GM18907 (cell line): ENCODE measurements around the gene ATOSB.
"Not testable (repeated sequence)": the region's sequence is repeated elsewhere in the genome, so short reads cannot be mapped to it uniquely, and the experiment has no call there.

Source experiments
- ATAC-seq: cut with Tn5 transposase; IDR thresholded peaks from one replicate; pipeline ENCODE4 v1.9.1; 2021; ENCODE audit warnings: mild to moderate bottlenecking, moderate library complexity; ENCODE audit not compliant: unreplicated experiment

ATOSB gene

GRCh38 chr9:35115680-35116538 is at the start of gene ATOSB:
Gene ATOSB, minus strand, starts transcription at chr9:35115862. Its CDS starts 7,588 bp downstream, at chr9:35108274.
- ATAC-seq: peak; percentile 60

- no peak for ATAC-seq
Observed at GRCh38 chr9:35164711-35165110, 49.0 kb upstream of the ATOSB start.

- no peak for ATAC-seq
Observed at GRCh38 chr9:35163413-35163812, 47.8 kb upstream of the ATOSB start.

GRCh38 chr9:35162605-35163315 is 47.1 kb upstream of the ATOSB start:
- no peak for ATAC-seq

- ATAC-seq: peak; percentile 67
Observed at GRCh38 chr9:35161713-35162604, 46.3 kb upstream of the ATOSB start, which contains the start of gene UNC13B. Gene UNC13B, plus strand, starts transcription at chr9:35162009. Its CDS starts 275 bp downstream, at chr9:35162284.

GRCh38 chr9:35158501-35159280 is 43.0 kb upstream of the ATOSB start:
- peak; percentile 38 for ATAC-seq

GRCh38 chr9:35157836-35158235 is 42.2 kb upstream of the ATOSB start:
- ATAC-seq: not testable (repeated sequence)

- no peak for ATAC-seq
Observed at GRCh38 chr9:35156781-35157180, 41.1 kb upstream of the ATOSB start.

GRCh38 chr9:35152926-35153325 is 37.3 kb upstream of the ATOSB start:
- ATAC-seq: no peak

GRCh38 chr9:35147941-35148563 is 32.4 kb upstream of the ATOSB start:
- not testable (repeated sequence) for ATAC-seq

- ATAC-seq: no peak
Observed at GRCh38 chr9:35142037-35142436, 26.4 kb upstream of the ATOSB start.

GRCh38 chr9:35140093-35140492 is 24.4 kb upstream of the ATOSB start:
- no peak for ATAC-seq

GRCh38 chr9:35136866-35137265 is 21.2 kb upstream of the ATOSB start:
- no peak for ATAC-seq

- no peak for ATAC-seq
Observed at GRCh38 chr9:35135988-35136387, 20.3 kb upstream of the ATOSB start.

GRCh38 chr9:35134920-35135319 is 19.3 kb upstream of the ATOSB start:
- ATAC-seq: no peak

- ATAC-seq: peak; percentile 57
Observed at GRCh38 chr9:35116898-35117551, 1.4 kb upstream of the ATOSB start.

- ATAC-seq: peak; percentile 3
Observed at GRCh38 chr9:35116539-35116897, 856 bp upstream of the ATOSB start.

- no peak for ATAC-seq
Observed at GRCh38 chr9:35114840-35115628, 628 bp downstream of the ATOSB start.
